ENCODE data around the gene TATDN2. TPM values are rescaled to one million over a fixed set of nuclear protein-coding genes. Genes with fewer than 3 reads are reported as not detected.

TATDN2 gene
- total and polyA plus RNA-seq, 2 donors from 2014 or later = 15.5 to 31.8 TPM

GRCh38 chr3:10287936-10288574 is 39.8 kb downstream of the TATDN2 start:
- H3K36me3 ChIP-seq (ENCODE audit: control insufficient read depth in 2 of 3, insufficient read depth in 3 of 3, low read length in 3 of 3) = peaks cover 0 to 10% (median 0%) of the 10 kb centered on the region in 3 donors
- FAIRE-seq = no peak

GRCh38 chr3:10288575-10288960 is 40.3 kb downstream of the TATDN2 start:
- no peak for FAIRE-seq
- H3K9me3 ChIP-seq (ENCODE audit: control insufficient read depth in 2 of 3, insufficient read depth in 1 of 3, low read length in 3 of 3) = no peaks in the 10 kb centered on the region
- H3K9ac ChIP-seq (ENCODE audit: low read length in 3 of 3) = no peak overlapping the region
- DNase-seq = no peak
- H3K27me3 ChIP-seq (ENCODE audit: control insufficient read depth, insufficient read depth, low read length) = no peaks in the 10 kb centered on the region
- peaks cover 0 to 10% (median 0%) of the 10 kb centered on the region in 3 donors for H3K36me3 ChIP-seq (ENCODE audit: control insufficient read depth in 2 of 3, insufficient read depth in 3 of 3, low read length in 3 of 3)
- intact Hi-C loops (cut with DNase I) = no loop called here
- peaks cover 0 to 13% (median 0%) of the 10 kb centered on the region in 3 donors for H3K4me1 ChIP-seq (ENCODE audit: control insufficient read depth in 2 of 3, insufficient read depth in 2 of 3, low read depth in 1 of 3, low read length in 3 of 3)
- no peak overlapping the region for H3K4me3 ChIP-seq (ENCODE audit: low read length in 3 of 3)
- no peak overlapping the region for H3K27ac ChIP-seq (ENCODE audit: low read depth in 2 of 2, low read length in 2 of 2)
- no peak for TF ChIP-seq CTCF (IDR thresholded peaks at IDR 0.05; ENCODE audit: borderline replicate concordance, extremely low read depth, insufficient read depth)

More at GRCh38 chr3:10287936-10288574, 39.8 kb downstream of the TATDN2 start:
- no peak for DNase-seq
- Histone ChIP-seq H3K4me1 (ENCODE audit: control insufficient read depth in 2 of 3, insufficient read depth in 2 of 3, low read depth in 1 of 3, low read length in 3 of 3) (peaks cover 0 to 15% (median 0%) of the 10 kb centered on the region in 3 donors), H3K27me3 (ENCODE audit: control insufficient read depth, insufficient read depth, low read length) (no peaks in the 10 kb centered on the region), H3K9me3 (ENCODE audit: control insufficient read depth in 2 of 3, insufficient read depth in 1 of 3, low read length in 3 of 3) (no peaks in the 10 kb centered on the region), H3K27ac (ENCODE audit: low read depth in 2 of 2, low read length in 2 of 2) (no peak overlapping the region), H3K4me3 (ENCODE audit: low read length in 3 of 3) (no peak overlapping the region), H3K9ac (ENCODE audit: low read length in 3 of 3) (no peak overlapping the region)
- intact Hi-C loops (cut with DNase I) = no loop called here
- TF ChIP-seq CTCF (IDR thresholded peaks at IDR 0.05; ENCODE audit: borderline replicate concordance, extremely low read depth, insufficient read depth) = no peak

GRCh38 chr3:10289077-10289476 is 40.8 kb downstream of the TATDN2 start:
- TF ChIP-seq CTCF (IDR thresholded peaks at IDR 0.05; ENCODE audit: borderline replicate concordance, extremely low read depth, insufficient read depth) = no peak
- Histone ChIP-seq H3K36me3 (ENCODE audit: control insufficient read depth in 2 of 3, insufficient read depth in 3 of 3, low read length in 3 of 3) (peaks cover 0 to 10% (median 0%) of the 10 kb centered on the region in 3 donors), H3K4me3 (ENCODE audit: low read length in 3 of 3) (no peak overlapping the region), H3K4me1 (ENCODE audit: control insufficient read depth in 2 of 3, insufficient read depth in 2 of 3, low read depth in 1 of 3, low read length in 3 of 3) (peaks cover 0 to 11% (median 0%) of the 10 kb centered on the region in 3 donors), H3K27me3 (ENCODE audit: control insufficient read depth, insufficient read depth, low read length) (no peaks in the 10 kb centered on the region), H3K9me3 (ENCODE audit: control insufficient read depth in 2 of 3, insufficient read depth in 1 of 3, low read length in 3 of 3) (no peaks in the 10 kb centered on the region), H3K9ac (ENCODE audit: low read length in 3 of 3) (no peak overlapping the region), H3K27ac (ENCODE audit: low read depth in 2 of 2, low read length in 2 of 2) (no peak overlapping the region)
- FAIRE-seq (no peak), DNase-seq (no peak)
- intact Hi-C loops (cut with DNase I) = no loop called here

Data from kidney (tissue), 14 donors.